PC-9 (cell line): Measurements from ENCODE around the gene CAMK2B.

Source experiments
- CTCF ChIP-seq: fragments of 200-600 bp; sonication (generic); conservative IDR thresholded peaks from 2 replicates; pipeline ENCODE4 v1.6.1; 2017; ENCODE audit warnings: mixed run types, antibody characterized with exemption, mild to moderate bottlenecking, moderate library complexity
- EZH2 ChIP-seq: fragments of 200-600 bp; sonication (generic); IDR thresholded peaks from 2 replicates; pipeline ENCODE4 v1.8.0; 2017; ENCODE audit warnings: antibody characterized with exemption, low read depth

- no peak for TF ChIP-seq EZH2
- no peak for TF ChIP-seq CTCF
These were observed 105.9 kb downstream of the CAMK2B start for GRCh38 chr7:44219371-44220045.
